ENCODE results near the gene S100A1. TPM values are rescaled to one million over a fixed set of nuclear protein-coding genes. Genes with fewer than 3 reads are reported as not detected.
A peak's percentile ranks its signal among the peaks of the same experiment; 100 is the strongest.

The S100A1 gene
- total and polyA plus RNA-seq, 10 of the 15 experiments (the other 5 are each of a cell fraction or from before 2014, with no cell fraction given) = 0.13 to 0.29 TPM; not detected in 8

- Histone ChIP-seq H3K4me1 (ENCODE audit: control insufficient read depth, insufficient read depth, low read length) (no peaks in the 10 kb centered on the region), H3K27me3 (replicated peaks in 1 of 2; ENCODE audit: control insufficient read depth in 2 of 2, insufficient read depth in 2 of 2, low read length in 1 of 2) (no peaks in the 10 kb centered on the region), H3K4me3 (no peak overlapping the region), H3K79me2 (ENCODE audit: control insufficient read depth, insufficient read depth, low read length) (peaks cover 2% of the 10 kb centered on the region), H2AFZ (ENCODE audit: control insufficient read depth, low read depth, low read length) (no peak overlapping the region), H3K4me2 (ENCODE audit: control insufficient read depth, insufficient read depth) (no peak overlapping the region), H3K9ac (ENCODE audit: control insufficient read depth, insufficient read depth, low read length) (no peak overlapping the region), H3K9me3 (replicated peaks; ENCODE audit: control insufficient read depth, insufficient read depth, low read length) (no peaks in the 10 kb centered on the region), H3K27ac (ENCODE audit: control insufficient read depth, insufficient read depth) (no peak overlapping the region), H4K20me1 (ENCODE audit: control insufficient read depth, insufficient read depth) (no peaks in the 10 kb centered on the region), H3K36me3 (ENCODE audit: control insufficient read depth in 2 of 2, insufficient read depth in 2 of 2, low read length in 1 of 2) (peaks cover 14 to 54% of the 10 kb centered on the region in 2 experiments)
- no peak for TF ChIP-seq SREBF1 (IDR thresholded peaks at IDR 0.05; ENCODE audit: low read length)
- TF ChIP-seq YBX1 (IDR thresholded peaks at IDR 0.05) = no peak
- TF ChIP-seq STAT1 (conservative IDR thresholded peaks at IDR 0.05) = no peak
- TF ChIP-seq ETV6 (conservative IDR thresholded peaks at IDR 0.05 in 1 of 2, IDR thresholded peaks at IDR 0.05 in 1 of 2; ENCODE audit: borderline replicate concordance in 1 of 2, low read depth in 1 of 2) = no peak
- TF ChIP-seq SMARCA5 (IDR thresholded peaks at IDR 0.05) = no peak
- TF ChIP-seq USF1 (IDR thresholded peaks at IDR 0.05; ENCODE audit: borderline replicate concordance, extremely low read length, insufficient read depth, low read depth, low read length) = no peak
- no peak for TF ChIP-seq STAT3 (IDR thresholded peaks at IDR 0.05; ENCODE audit: low read depth, low read length)
- no peak for TF ChIP-seq E2F4 (IDR thresholded peaks at IDR 0.05; ENCODE audit: low read depth, low read length)
- no peak for TF ChIP-seq ATF7 (IDR thresholded peaks at IDR 0.05; ENCODE audit: low read depth)
- TF ChIP-seq RUNX3 (IDR thresholded peaks at IDR 0.05; ENCODE audit: low read length) = no peak
- no peak for TF ChIP-seq NRF1 (conservative IDR thresholded peaks at IDR 0.05; ENCODE audit: low read depth, low read length)
- no peak for TF ChIP-seq RBBP5 (conservative IDR thresholded peaks at IDR 0.05)
- TF ChIP-seq HDGF (IDR thresholded peaks at IDR 0.05) = no peak
- TF ChIP-seq BCL3 (IDR thresholded peaks at IDR 0.05; ENCODE audit: borderline replicate concordance, insufficient read depth, low read depth, low read length, poor library complexity, severe bottlenecking) = no peak
- no peak for TF ChIP-seq CHD4 (IDR thresholded peaks at IDR 0.05)
- no peak for TF ChIP-seq GATAD2B (conservative IDR thresholded peaks at IDR 0.05; ENCODE audit: low read depth)
- no peak for ATAC-seq
- CTCF ChIA-PET = interaction anchor here (0.5 to 3.8 kb wide), 9 partner anchors 9 to 133 kb away, joined by 3 to 20 read pairs (median 5); partner anchors contain the start of gene S100A13
- no peak for DNase-seq (ENCODE audit: low read depth, low spot score)
- in situ Hi-C loops (cut with MboI) (no loop called here), intact Hi-C loops (cut with micrococcal nuclease; ENCODE audit: unreplicated experiment) (no loop called here)
- POLR2A ChIA-PET = interaction anchor here (1.4 to 6.7 kb wide), 3 partner anchors 9 to 320 kb away, joined by 4 to 35 read pairs (median 4); partner anchors contain the start of genes CHTOP and SLC39A1
- no peak for FAIRE-seq
- SMC1A ChIA-PET (ENCODE audit: uncharacterized antibody, unreplicated experiment) = interaction anchor here (0.7 to 2.1 kb wide), 8 partner anchors 9 to 71 kb away, joined by 3 to 13 read pairs (median 4); partner anchors contain the start of genes CHTOP and ILF2
- BruUV-seq (replicated peaks) = TSS peak; percentile 0
- RAD21 ChIA-PET (ENCODE audit: unreplicated experiment) = interaction anchor here (0.8 to 1.4 kb wide), 4 partner anchors 10 to 72 kb away, joined by 3 to 5 read pairs (median 4); partner anchors contain the start of gene CHTOP
Measured at GRCh38 chr1:153643816-153644215, 15.6 kb downstream of the S100A1 start.
